DND-41 (cell line): ENCODE measurements around the gene POU6F2.

Experiments used
- ATAC-seq: fragments of 200-7000 bp; cut with Tn5 transposase; 3 replicates; pipeline ENCODE4 v1.9.1; 2021; ENCODE audit warnings: low read depth; ENCODE audit not compliant: insufficient read depth
- DNase-seq: peaks from one replicate; pipeline ENCODE4 v3.0.0-alpha.2; 2020
- H2AFZ ChIP-seq: 2 replicates; pipeline ENCODE4 v1.6.0; 2012; ENCODE audit warnings: low read depth, low read length
- H3K27ac ChIP-seq: 2 replicates; pipeline ENCODE4 v1.5.1; 2012; ENCODE audit warnings: low read length, inconsistent platforms
- H3K27me3 ChIP-seq: fragments of 200-600 bp; sonication (generic); 2 replicates; pipeline ENCODE4 v1.6.0; 2012; ENCODE audit warnings: low read length, mild to moderate bottlenecking, inconsistent platforms; ENCODE audit not compliant: insufficient read depth, poor library complexity
- H3K36me3 ChIP-seq: 2 replicates; pipeline ENCODE4 v1.5.1; 2012; ENCODE audit warnings: low read length, inconsistent platforms; ENCODE audit not compliant: insufficient read depth
- H3K4me1 ChIP-seq: 2 replicates; pipeline ENCODE4 v1.5.1; 2012; ENCODE audit warnings: mild to moderate bottlenecking, low read length; ENCODE audit not compliant: insufficient read depth
- H3K4me2 ChIP-seq: 2 replicates; pipeline ENCODE4 v1.6.0; 2012; ENCODE audit warnings: mild to moderate bottlenecking, moderate library complexity, low read length, inconsistent platforms; ENCODE audit not compliant: insufficient read depth
- H3K4me3 ChIP-seq, 2 experiments: fragments of 200-600 bp in 1 of 2; shearing (Covaris generic) in 1 of 2; 2 replicates each; pipeline ENCODE4 v1.5.1; 2012 to 2016; ENCODE audit warnings: inconsistent platforms in 2 of 2, low read length in 2 of 2, mild to moderate bottlenecking in 2 of 2, low read depth in 1 of 2, moderate library complexity in 1 of 2
- H3K79me2 ChIP-seq: 2 replicates; pipeline ENCODE4 v1.6.0; 2012; ENCODE audit warnings: low read length, inconsistent platforms; ENCODE audit not compliant: insufficient read depth
- H3K9ac ChIP-seq: 2 replicates; pipeline ENCODE4 v1.6.0; 2012; ENCODE audit warnings: low read depth, mild to moderate bottlenecking, inconsistent platforms, low read length, moderate library complexity
- H3K9me3 ChIP-seq: 2 replicates; pipeline ENCODE4 v1.5.1; 2012; ENCODE audit warnings: low read length, moderate library complexity, mild to moderate bottlenecking, inconsistent platforms; ENCODE audit not compliant: insufficient read depth, severe bottlenecking
- H4K20me1 ChIP-seq: 2 replicates; pipeline ENCODE4 v1.6.0; 2012; ENCODE audit warnings: low read length; ENCODE audit not compliant: insufficient read depth
- EZH2 ChIP-seq: IDR thresholded peaks from 3 replicates; pipeline ENCODE4 v1.6.1; 2012; ENCODE audit warnings: borderline replicate concordance, low read depth, mild to moderate bottlenecking, moderate library complexity, low read length, inconsistent platforms; ENCODE audit not compliant: severe bottlenecking
- TF ChIP-seq, protein P1 (sequence below): IDR thresholded peaks from 2 replicates; pipeline ENCODE4 v1.5.1; 2012; ENCODE audit warnings: borderline replicate concordance, low read length, moderate library complexity, mild to moderate bottlenecking; ENCODE audit not compliant: poor library complexity, severe bottlenecking; ENCODE audit errors: extremely low read depth

Gene POU6F2

DNA sequence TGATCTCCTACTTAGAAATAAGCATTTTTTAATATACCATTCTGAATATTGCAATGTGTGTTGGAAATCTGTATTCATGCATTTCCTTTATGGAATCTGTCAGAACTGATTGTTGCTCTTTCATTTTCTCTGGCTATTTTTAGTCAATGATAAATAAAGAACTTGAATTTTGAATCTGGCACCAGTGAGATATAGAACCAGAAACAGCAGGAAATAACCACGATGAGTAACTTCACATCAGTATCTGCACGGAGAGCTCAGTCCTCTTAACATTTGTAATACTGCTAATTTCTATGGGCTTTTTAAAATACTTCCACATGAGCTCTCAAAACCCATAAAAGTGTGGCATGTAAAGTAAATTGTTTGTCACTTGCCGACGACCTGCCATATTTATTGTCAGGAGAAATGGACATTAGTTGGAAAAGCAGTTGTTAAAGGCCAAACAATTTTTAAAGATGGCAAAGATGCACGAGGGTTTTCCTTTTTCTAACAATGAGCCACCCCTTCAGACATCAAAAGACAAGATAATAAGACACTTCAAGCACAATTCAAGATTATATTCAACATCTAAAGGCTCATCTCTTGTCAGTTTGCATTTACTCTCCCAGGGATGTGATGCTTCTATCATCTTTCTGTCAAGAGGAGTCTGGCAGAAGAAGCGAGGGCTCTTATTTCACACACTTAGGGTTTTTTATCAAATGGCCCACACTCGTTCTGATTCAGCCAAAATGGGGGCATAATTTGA lies 118.3 kb downstream of the POU6F2 start:
- H3K79me2 ChIP-seq: no peaks in the 10 kb centered on the region
- ATAC-seq: no peak
- H3K4me1 ChIP-seq: no peaks in the 10 kb centered on the region
- H3K36me3 ChIP-seq: no peaks in the 10 kb centered on the region
- H2AFZ ChIP-seq: no peak overlapping the region
- no peak overlapping the region for H3K9ac ChIP-seq
- no peak overlapping the region for H3K4me3 ChIP-seq
- H3K27me3 ChIP-seq: peaks cover 5% of the 10 kb centered on the region
- no peaks in the 10 kb centered on the region for H4K20me1 ChIP-seq
- no peak overlapping the region for H3K4me2 ChIP-seq
- H3K9me3 ChIP-seq: no peaks in the 10 kb centered on the region
- TF ChIP-seq EZH2: no peak
- TF ChIP-seq, protein P1, sequence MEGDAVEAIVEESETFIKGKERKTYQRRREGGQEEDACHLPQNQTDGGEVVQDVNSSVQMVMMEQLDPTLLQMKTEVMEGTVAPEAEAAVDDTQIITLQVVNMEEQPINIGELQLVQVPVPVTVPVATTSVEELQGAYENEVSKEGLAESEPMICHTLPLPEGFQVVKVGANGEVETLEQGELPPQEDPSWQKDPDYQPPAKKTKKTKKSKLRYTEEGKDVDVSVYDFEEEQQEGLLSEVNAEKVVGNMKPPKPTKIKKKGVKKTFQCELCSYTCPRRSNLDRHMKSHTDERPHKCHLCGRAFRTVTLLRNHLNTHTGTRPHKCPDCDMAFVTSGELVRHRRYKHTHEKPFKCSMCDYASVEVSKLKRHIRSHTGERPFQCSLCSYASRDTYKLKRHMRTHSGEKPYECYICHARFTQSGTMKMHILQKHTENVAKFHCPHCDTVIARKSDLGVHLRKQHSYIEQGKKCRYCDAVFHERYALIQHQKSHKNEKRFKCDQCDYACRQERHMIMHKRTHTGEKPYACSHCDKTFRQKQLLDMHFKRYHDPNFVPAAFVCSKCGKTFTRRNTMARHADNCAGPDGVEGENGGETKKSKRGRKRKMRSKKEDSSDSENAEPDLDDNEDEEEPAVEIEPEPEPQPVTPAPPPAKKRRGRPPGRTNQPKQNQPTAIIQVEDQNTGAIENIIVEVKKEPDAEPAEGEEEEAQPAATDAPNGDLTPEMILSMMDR: no peak
- DNase-seq: no peak
- H3K27ac ChIP-seq: no peak overlapping the region

DNA sequence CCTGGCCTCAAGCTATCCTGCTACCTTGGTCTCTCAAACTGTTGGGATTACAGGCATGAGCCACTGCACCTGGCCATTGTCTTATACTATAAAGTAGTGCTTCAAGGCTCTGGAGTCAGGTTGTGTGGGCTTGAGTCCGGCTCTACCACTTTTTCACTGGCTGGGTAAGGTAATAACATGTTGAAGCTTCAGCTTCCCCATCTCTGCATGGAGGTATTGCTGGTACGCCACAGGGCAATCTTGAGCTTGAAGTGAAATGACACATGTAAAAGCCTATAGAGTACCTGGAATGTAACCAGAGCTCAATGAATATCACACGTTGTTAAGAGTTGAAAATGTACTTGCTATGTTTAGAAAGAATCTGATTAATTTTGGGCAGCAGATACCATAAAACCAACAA lies 120.8 kb downstream of the POU6F2 start:
- H3K4me2 ChIP-seq: no peak overlapping the region
- TF ChIP-seq, protein P1: no peak
- TF ChIP-seq EZH2: no peak
- H3K9me3 ChIP-seq: no peaks in the 10 kb centered on the region
- H3K4me1 ChIP-seq: no peaks in the 10 kb centered on the region
- H3K4me3 ChIP-seq: no peak overlapping the region
- no peaks in the 10 kb centered on the region for H3K79me2 ChIP-seq
- H3K36me3 ChIP-seq: no peaks in the 10 kb centered on the region
- peaks cover 8% of the 10 kb centered on the region for H3K27me3 ChIP-seq
- H3K27ac ChIP-seq: no peak overlapping the region
- no peak overlapping the region for H3K9ac ChIP-seq
- DNase-seq (no peak), ATAC-seq (no peak)
- H4K20me1 ChIP-seq: no peaks in the 10 kb centered on the region
- H2AFZ ChIP-seq: no peak overlapping the region

DNA sequence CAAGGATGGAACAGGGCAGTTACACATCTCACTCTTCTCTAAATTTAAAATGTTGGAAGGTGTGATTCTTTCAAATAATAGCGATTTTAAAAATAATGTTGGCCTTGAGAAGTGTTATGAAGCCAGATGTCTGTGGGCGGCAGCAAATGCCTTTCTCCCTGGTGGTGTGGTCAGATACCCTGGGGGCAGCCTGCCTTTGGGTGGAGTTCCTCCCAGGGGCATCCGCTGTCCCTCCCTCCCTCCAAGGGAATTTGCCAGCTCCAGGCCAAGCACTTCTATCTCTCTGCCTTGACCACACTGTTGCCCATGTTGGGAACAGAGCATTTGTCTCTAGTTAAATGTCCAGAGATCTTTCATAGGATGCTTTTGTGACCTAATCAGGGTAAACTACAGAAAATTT lies 121.4 kb downstream of the POU6F2 start:
- TF ChIP-seq, protein P1: no peak
- no peak for TF ChIP-seq EZH2
- Histone ChIP-seq H3K9ac (no peak overlapping the region), H3K9me3 (no peaks in the 10 kb centered on the region), H3K4me3 (no peak overlapping the region), H4K20me1 (no peaks in the 10 kb centered on the region), H3K4me2 (no peak overlapping the region), H3K36me3 (no peaks in the 10 kb centered on the region), H3K27ac (no peak overlapping the region), H3K27me3 (peaks cover 8% of the 10 kb centered on the region), H3K4me1 (no peaks in the 10 kb centered on the region), H3K79me2 (no peaks in the 10 kb centered on the region), H2AFZ (no peak overlapping the region)
- DNase-seq (no peak), ATAC-seq (no peak)

DNA sequence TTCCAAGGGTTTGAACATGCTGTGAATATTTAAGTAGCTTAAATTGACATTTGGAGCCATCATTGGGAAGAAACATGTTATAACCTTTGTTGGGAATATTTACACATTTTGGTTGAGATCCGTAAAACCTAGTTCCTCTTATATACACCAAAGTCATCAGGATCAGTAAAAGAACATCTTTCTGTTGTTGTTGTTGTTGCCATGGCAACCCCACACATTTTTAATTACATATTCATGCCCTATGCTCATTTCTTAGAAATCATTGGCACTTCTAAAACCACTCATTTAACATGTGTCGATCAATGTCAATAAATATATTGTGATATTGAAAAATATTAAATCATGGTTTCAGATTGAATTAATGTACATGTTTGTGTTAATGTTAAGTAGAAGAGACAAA lies 122.6 kb downstream of the POU6F2 start:
- H4K20me1 ChIP-seq: no peaks in the 10 kb centered on the region
- TF ChIP-seq EZH2: no peak
- TF ChIP-seq, protein P1: no peak
- H2AFZ ChIP-seq: no peak overlapping the region
- no peak overlapping the region for H3K9ac ChIP-seq
- no peaks in the 10 kb centered on the region for H3K4me1 ChIP-seq
- H3K79me2 ChIP-seq: no peaks in the 10 kb centered on the region
- H3K4me3 ChIP-seq: no peak overlapping the region
- DNase-seq (no peak), ATAC-seq (no peak)
- peaks cover 8% of the 10 kb centered on the region for H3K27me3 ChIP-seq
- no peaks in the 10 kb centered on the region for H3K36me3 ChIP-seq
- H3K27ac ChIP-seq: no peak overlapping the region
- no peaks in the 10 kb centered on the region for H3K9me3 ChIP-seq
- H3K4me2 ChIP-seq: no peak overlapping the region
